ENCODE data around the gene GJB5.

- TF ChIP-seq CTCF (IDR thresholded peaks at IDR 0.05; ENCODE audit: poor library complexity, severe bottlenecking) (no peak), EP300 (conservative IDR thresholded peaks at IDR 0.05; ENCODE audit: poor library complexity, severe bottlenecking) (no peak), EZH2 (IDR thresholded peaks at IDR 0.05; ENCODE audit: borderline replicate concordance, insufficient read depth, low read length, poor library complexity, severe bottlenecking) (no peak), SMC3 (conservative IDR thresholded peaks at IDR 0.05; ENCODE audit: poor library complexity) (no peak), POLR2AphosphoS5 (IDR thresholded peaks at IDR 0.05) (no peak), RAD21 (conservative IDR thresholded peaks at IDR 0.05) (no peak), REST (IDR thresholded peaks at IDR 0.05; ENCODE audit: borderline replicate concordance) (no peak)
Measured at GRCh38 chr1:34770891-34771504, 16.2 kb downstream of the GJB5 start.

All from neural cell (in vitro differentiated cells).